K562 (cell line): ENCODE results near the gene CCDC50. TPM values are rescaled to one million over a fixed set of nuclear protein-coding genes. Genes with fewer than 3 reads are reported as not detected.

Experiments used
- ATAC-seq: fragments of 200-7000 bp; cut with Tn5 transposase; 3 replicates; pipeline ENCODE4 v1.9.1; 2020; ENCODE audit warnings: moderate library complexity
- BruUV-seq: library from RNA; stranded (reverse); fragments of 400-500 nt; replicated peaks from 2 replicates; lab custom pipeline; 2021; lab: Mats Ljungman, UMichigan
- CTCF ChIA-PET: fragments of 300-600 bp; formaldehyde crosslinking; extraction: SDS; loops from one replicate; lab custom pipeline; 2021; ENCODE audit warnings: low intra/inter-chr PET ratio; lab: Yijun Ruan, JAX
- POLR2A ChIA-PET: fragments of 300-600, 350-650 bp; sonication (Branson Sonifier 250); formaldehyde crosslinking; extraction: SDS; loops from one replicate; lab custom pipeline; 2021; ENCODE audit warnings: antibody characterized with exemption, inconsistent platforms; lab: Yijun Ruan, JAX
- DNase-seq, 4 experiments: peaks; one replicate each; pipeline versions ENCODE4 v3.0.0 to v3.0.0-alpha.2; 2011 to 2018; ENCODE audit warnings: low spot score in 3 of 4, mixed read lengths in 3 of 4; ENCODE audit errors: extremely low read depth in 1 of 4
- FAIRE-seq: peaks from 2 replicates; lab custom pipeline; 2011; peaks lifted over from hg19 to GRCh38; lab: Jason Lieb, UNC
- H2AFZ ChIP-seq: 2 replicates; pipeline ENCODE4 v1.6.0; 2011; ENCODE audit warnings: low read depth, low read length, control low read depth, inconsistent platforms
- H3K27ac ChIP-seq: fragments of 200-600 bp; 3 replicates; pipeline ENCODE4 v1.8.0; 2011; ENCODE audit warnings: low read depth, mild to moderate bottlenecking, control low read depth, inconsistent platforms, low read length, moderate library complexity, mixed read lengths; ENCODE audit errors: extremely low read depth
- H3K27me3 ChIP-seq, 2 experiments: fragments of 300-600 bp in 1 of 2; 2 replicates in 1 of 2; 3 replicates in 1 of 2; pipeline versions ENCODE4 v1.6.0 to v1.8.0; 2011; ENCODE audit warnings: inconsistent platforms in 2 of 2, low read length in 2 of 2, mild to moderate bottlenecking in 1 of 2, mixed read lengths in 1 of 2, moderate library complexity in 1 of 2; ENCODE audit not compliant: control insufficient read depth in 2 of 2, insufficient read depth in 2 of 2
- H3K36me3 ChIP-seq: fragments of 300-600 bp; 3 replicates; pipeline ENCODE4 v1.8.0; 2011; ENCODE audit warnings: mild to moderate bottlenecking, low read length, inconsistent platforms; ENCODE audit not compliant: control insufficient read depth, insufficient read depth
- H3K4me1 ChIP-seq, 2 experiments: fragments of 200-600 bp in 1 of 2; replicated peaks in 1 of 2; 2 replicates in 1 of 2; 3 replicates in 1 of 2; pipeline versions ENCODE4 v1.5.1 to v1.8.0; 2011; ENCODE audit warnings: inconsistent platforms in 2 of 2, low read length in 2 of 2, mild to moderate bottlenecking in 1 of 2, mixed read lengths in 1 of 2, moderate library complexity in 1 of 2; ENCODE audit not compliant: control insufficient read depth in 2 of 2, insufficient read depth in 2 of 2
- H3K4me2 ChIP-seq: 2 replicates; pipeline ENCODE4 v1.6.1; 2011; ENCODE audit warnings: low read length, control low read depth, inconsistent platforms, mixed read lengths; ENCODE audit not compliant: insufficient read depth
- H3K4me3 ChIP-seq: fragments of 200-600 bp; sonication (generic), shearing (Covaris generic); 2 replicates; pipeline ENCODE4 v1.5.1; 2016; ENCODE audit warnings: control low read depth, inconsistent platforms
- H3K79me2 ChIP-seq: fragments of 200-600 bp; 3 replicates; pipeline ENCODE4 v1.8.0; 2011; ENCODE audit warnings: low read length, inconsistent platforms; ENCODE audit not compliant: control insufficient read depth, insufficient read depth
- H3K9ac ChIP-seq, 2 experiments: 2 replicates each; pipeline versions ENCODE4 v1.6.0 to v1.6.1; 2011; ENCODE audit warnings: low read depth in 2 of 2, low read length in 2 of 2, control low read depth in 1 of 2, inconsistent platforms in 1 of 2, mild to moderate bottlenecking in 1 of 2, mixed read lengths in 1 of 2; ENCODE audit not compliant: insufficient read depth in 1 of 2
- H3K9me1 ChIP-seq: one replicate; pipeline ENCODE4 v1.6.0; 2011; ENCODE audit warnings: inconsistent platforms, mild to moderate bottlenecking, low read length, moderate library complexity; ENCODE audit not compliant: control insufficient read depth, insufficient read depth
- H3K9me3 ChIP-seq: replicated peaks from 2 replicates; pipeline ENCODE4 v1.5.1; 2011; ENCODE audit warnings: low read depth, low read length, inconsistent platforms; ENCODE audit not compliant: control insufficient read depth, insufficient read depth
- H4K20me1 ChIP-seq: replicated peaks from 2 replicates; pipeline ENCODE4 v1.6.1; 2011; ENCODE audit warnings: low read length, inconsistent platforms, mixed read lengths; ENCODE audit not compliant: control insufficient read depth, insufficient read depth
- NFYB ChIP-seq: IDR thresholded peaks from 2 replicates; pipeline ENCODE4 v1.6.1; 2011; ENCODE audit warnings: mild to moderate bottlenecking, moderate library complexity; ENCODE audit not compliant: insufficient read length; ENCODE audit errors: extremely low read depth
- RB1 ChIP-seq: fragments of 450-650 bp; IDR thresholded peaks from 2 replicates; pipeline ENCODE4 v1.6.1; 2017; ENCODE audit warnings: low read depth, mild to moderate bottlenecking
- RCOR1 ChIP-seq, 2 experiments: IDR thresholded peaks; 2 replicates each; pipeline ENCODE4 v1.6.1; 2012; ENCODE audit warnings: low read depth in 2 of 2, low read length in 2 of 2, borderline replicate concordance in 1 of 2, improper control_type of control experiment in 1 of 2
- WGBS: fragments of 100-300 bp; shearing (Covaris generic); methylation state at CpG from one replicate; pipeline ENCODE4 v1.1.6; 2016; ENCODE audit warnings: low coverage, mixed read lengths; ENCODE audit not compliant: insufficient coverage; ENCODE audit errors: missing lambda C conversion rate; 5-methylcytosine and 5-hydroxymethylcytosine counted together
- in situ Hi-C: fragments of 300-500 bp; cut with MboI; formaldehyde crosslinking; loops from 4 replicates; pipeline ENCODE4 v1.15.0; 2018; ENCODE audit warnings: inconsistent platforms, mixed read lengths
- intact Hi-C: fragments of 100-400 bp; cut with micrococcal nuclease; formaldehyde crosslinking; loops from 2 replicates; pipeline ENCODE4 v1.14.2; 2022
- polyA plus RNA-seq, 8 experiments: library from polyadenylated mRNA; depleted of rRNA in 4 of 8; stranded (reverse) in 5 of 8; unstranded in 3 of 8; fragments of >200 nt; fragmentation: Nextera tagmentation in 2 of 8; fragmentation: Illumina TruSeq in 1 of 8; extraction: Ambion mirVana in 2 of 8; extraction: Trizol in 1 of 8; gene quantifications; 2 replicates each; pipeline versions ENCODE4 v1.2.1 to v1.2.3, GENCODE V29; 2011 to 2014; ENCODE audit warnings: inconsistent platforms in 1 of 8, missing spikeins in 1 of 8
- total RNA-seq, 7 experiments: library from RNA; depleted of rRNA in 6 of 7; stranded (reverse); fragments of >200 nt in 6 of 7; fragmentation: Illumina TruSeq in 2 of 7; extraction: Trizol in 2 of 7; gene quantifications; 2 replicates each; pipeline versions ENCODE4 v1.2.1 to v1.2.3, GENCODE V29; 2011 to 2021; ENCODE audit warnings: low replicate concordance in 1 of 7
- TF ChIP-seq, protein P1 (sequence below): fragments of 250-450 bp; sonication (Bioruptor Pico); IDR thresholded peaks from 2 replicates; pipeline ENCODE4 v1.8.0; 2022; ENCODE audit warnings: moderate library complexity, mild to moderate bottlenecking, inconsistent platforms
- TF ChIP-seq, protein P2 (sequence below), 2 experiments: fragments of 150-350 bp in 1 of 2; IDR thresholded peaks; 2 replicates each; pipeline ENCODE4 v1.6.1; 2012 to 2016; ENCODE audit warnings: low read depth in 2 of 2, low read length in 2 of 2, mild to moderate bottlenecking in 1 of 2, moderate library complexity in 1 of 2

Gene CCDC50
- total and polyA plus RNA-seq, 9 of the 15 experiments (the other 6 are each of a cell fraction or from before 2014, with no cell fraction given) = 8.4 to 63.4 (median 40.4) TPM

DNA sequence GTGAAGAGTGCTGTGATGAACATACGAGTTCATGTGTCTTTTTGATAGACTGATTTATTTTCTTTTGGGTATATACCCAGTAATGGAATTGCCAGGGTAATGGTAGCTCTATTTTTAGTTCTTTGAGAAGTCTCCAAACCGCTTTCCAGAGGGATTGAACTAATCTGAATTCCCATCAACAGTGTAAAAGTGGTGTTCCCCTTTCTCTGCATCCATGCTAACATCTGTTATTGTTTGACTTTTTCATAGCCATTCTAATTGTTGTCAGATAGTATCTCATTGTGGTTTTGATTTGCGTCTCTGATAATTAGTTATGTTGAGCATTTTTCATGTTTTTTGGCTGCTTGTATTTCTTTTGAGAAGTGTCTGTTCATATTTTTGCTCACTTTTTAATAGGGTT lies 55.9 kb downstream of the CCDC50 start:
- ChIA-PET CTCF (no interaction called here), POLR2A (no interaction called here)
- no peak overlapping the region for H3K4me2 ChIP-seq
- in situ Hi-C loops = no loop called here
- TF ChIP-seq RCOR1 (IDR thresholded peaks at IDR 0.05; ENCODE audit: borderline replicate concordance in 1 of 2, low read depth in 2 of 2, low read length in 2 of 2) (no peak), NFYB (no peak), RB1 (no peak)
- TF ChIP-seq, protein P1, sequence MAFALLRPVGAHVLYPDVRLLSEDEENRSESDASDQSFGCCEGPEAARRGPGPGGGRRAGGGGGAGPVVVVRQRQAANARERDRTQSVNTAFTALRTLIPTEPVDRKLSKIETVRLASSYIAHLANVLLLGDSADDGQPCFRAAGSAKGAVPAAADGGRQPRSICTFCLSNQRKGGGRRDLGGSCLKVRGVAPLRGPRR = no peak
- TF ChIP-seq, protein P2, sequence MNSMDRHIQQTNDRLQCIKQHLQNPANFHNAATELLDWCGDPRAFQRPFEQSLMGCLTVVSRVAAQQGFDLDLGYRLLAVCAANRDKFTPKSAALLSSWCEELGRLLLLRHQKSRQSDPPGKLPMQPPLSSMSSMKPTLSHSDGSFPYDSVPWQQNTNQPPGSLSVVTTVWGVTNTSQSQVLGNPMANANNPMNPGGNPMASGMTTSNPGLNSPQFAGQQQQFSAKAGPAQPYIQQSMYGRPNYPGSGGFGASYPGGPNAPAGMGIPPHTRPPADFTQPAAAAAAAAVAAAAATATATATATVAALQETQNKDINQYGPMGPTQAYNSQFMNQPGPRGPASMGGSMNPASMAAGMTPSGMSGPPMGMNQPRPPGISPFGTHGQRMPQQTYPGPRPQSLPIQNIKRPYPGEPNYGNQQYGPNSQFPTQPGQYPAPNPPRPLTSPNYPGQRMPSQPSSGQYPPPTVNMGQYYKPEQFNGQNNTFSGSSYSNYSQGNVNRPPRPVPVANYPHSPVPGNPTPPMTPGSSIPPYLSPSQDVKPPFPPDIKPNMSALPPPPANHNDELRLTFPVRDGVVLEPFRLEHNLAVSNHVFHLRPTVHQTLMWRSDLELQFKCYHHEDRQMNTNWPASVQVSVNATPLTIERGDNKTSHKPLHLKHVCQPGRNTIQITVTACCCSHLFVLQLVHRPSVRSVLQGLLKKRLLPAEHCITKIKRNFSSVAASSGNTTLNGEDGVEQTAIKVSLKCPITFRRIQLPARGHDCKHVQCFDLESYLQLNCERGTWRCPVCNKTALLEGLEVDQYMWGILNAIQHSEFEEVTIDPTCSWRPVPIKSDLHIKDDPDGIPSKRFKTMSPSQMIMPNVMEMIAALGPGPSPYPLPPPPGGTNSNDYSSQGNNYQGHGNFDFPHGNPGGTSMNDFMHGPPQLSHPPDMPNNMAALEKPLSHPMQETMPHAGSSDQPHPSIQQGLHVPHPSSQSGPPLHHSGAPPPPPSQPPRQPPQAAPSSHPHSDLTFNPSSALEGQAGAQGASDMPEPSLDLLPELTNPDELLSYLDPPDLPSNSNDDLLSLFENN (IDR thresholded peaks at IDR 0.05; ENCODE audit: low read depth in 2 of 2, low read length in 2 of 2) = no peak
- H3K36me3 ChIP-seq = peaks cover 27% of the 10 kb centered on the region; the same call in 2 of the 3 replicates
- intact Hi-C loops = no loop called here
- BruUV-seq = no TSS peak
- 88% methylated on average over 3 of the region's 3 CpGs for WGBS
- H3K9me1 ChIP-seq = no peaks in the 10 kb centered on the region
- no peak for FAIRE-seq
- no peak for ATAC-seq
- DNase-seq = no peak
- no peaks in the 10 kb centered on the region for H4K20me1 ChIP-seq
- no peak overlapping the region for H3K9ac ChIP-seq
- H3K9me3 ChIP-seq = no peaks in the 10 kb centered on the region
- H3K27me3 ChIP-seq = no peaks in the 10 kb centered on the region
- no peak overlapping the region for H3K4me3 ChIP-seq
- H3K27ac ChIP-seq = no peak overlapping the region
- H3K79me2 ChIP-seq = no peaks in the 10 kb centered on the region
- no peaks in the 10 kb centered on the region for H3K4me1 ChIP-seq
- no peak overlapping the region for H2AFZ ChIP-seq
